Measurements from ENCODE around the gene ZFHX3.

Gene ZFHX3

GRCh38 chr16:72928090-72928981, 119.6 kb downstream of the ZFHX3 start:
- TF ChIP-seq FOXM1 (IDR thresholded peaks at IDR 0.05; ENCODE audit: borderline replicate concordance, low read depth): no peak
- TF ChIP-seq CEBPB (IDR thresholded peaks at IDR 0.05): no peak
- no peak for TF ChIP-seq REST (IDR thresholded peaks at IDR 0.05; ENCODE audit: low read depth)
- TF ChIP-seq TEAD4 (IDR thresholded peaks at IDR 0.05): no peak
- no peak for TF ChIP-seq CREB1 (IDR thresholded peaks at IDR 0.05; ENCODE audit: low read depth)
- no peak for TF ChIP-seq NFIC (IDR thresholded peaks at IDR 0.05)
- TF ChIP-seq EGR1 (IDR thresholded peaks at IDR 0.05): no peak
- no peak for TF ChIP-seq TCF12 (IDR thresholded peaks at IDR 0.05; ENCODE audit: low read depth)
- no peak for TF ChIP-seq YY1 (IDR thresholded peaks at IDR 0.05; ENCODE audit: low read depth)
- no peak for TF ChIP-seq TAF1 (IDR thresholded peaks at IDR 0.05; ENCODE audit: low read depth)
- no peak for TF ChIP-seq EP300 (IDR thresholded peaks at IDR 0.05; ENCODE audit: borderline replicate concordance)

DNA sequence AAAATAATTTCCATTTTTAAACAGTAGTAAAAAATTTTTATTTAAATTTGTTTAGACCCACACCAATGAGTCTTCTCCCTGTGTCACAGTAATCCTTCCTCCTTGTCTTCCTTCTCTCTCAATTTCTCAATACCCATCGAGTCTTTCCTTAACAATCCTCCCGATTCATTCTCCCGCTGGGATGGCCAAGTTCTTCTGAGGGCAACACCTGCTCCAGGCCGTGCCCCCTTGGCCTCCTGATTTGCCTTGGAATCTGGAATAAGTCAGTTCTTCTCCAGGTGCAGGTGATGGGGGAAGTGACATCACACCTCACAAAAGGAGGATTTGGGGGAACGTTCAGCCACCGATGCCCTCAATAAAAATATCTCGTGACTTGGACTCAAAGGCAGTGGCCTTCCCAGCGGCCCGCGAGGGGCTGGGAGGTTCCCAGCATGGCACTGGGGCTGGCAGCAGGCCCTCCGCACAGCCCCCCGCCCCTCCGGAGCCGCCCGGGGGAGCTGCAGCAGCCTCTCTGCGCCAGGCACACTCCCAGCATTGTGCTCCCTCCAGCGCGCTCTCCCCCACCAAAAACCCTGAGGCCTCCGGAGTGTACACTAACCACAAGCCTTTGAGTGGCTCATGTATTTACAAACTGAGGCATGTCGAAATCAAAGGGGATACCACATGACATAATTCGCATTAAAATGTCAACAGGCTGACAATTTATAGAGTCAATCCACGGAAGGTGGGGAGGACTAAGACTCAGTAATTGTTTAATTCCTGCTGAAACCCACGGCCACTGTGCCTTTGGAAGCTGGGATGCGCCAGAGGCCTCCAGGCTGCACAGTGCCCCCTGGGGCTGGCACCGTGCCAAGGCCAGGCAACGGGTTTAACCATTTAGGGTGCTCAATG, 120.5 kb downstream of the ZFHX3 start:
- TF ChIP-seq NFIC (IDR thresholded peaks at IDR 0.05): peak; percentile 75
- no peak for TF ChIP-seq REST (IDR thresholded peaks at IDR 0.05; ENCODE audit: low read depth)
- no peak for TF ChIP-seq CREB1 (IDR thresholded peaks at IDR 0.05; ENCODE audit: low read depth)
- TF ChIP-seq, protein P1, sequence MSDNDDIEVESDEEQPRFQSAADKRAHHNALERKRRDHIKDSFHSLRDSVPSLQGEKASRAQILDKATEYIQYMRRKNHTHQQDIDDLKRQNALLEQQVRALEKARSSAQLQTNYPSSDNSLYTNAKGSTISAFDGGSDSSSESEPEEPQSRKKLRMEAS (IDR thresholded peaks at IDR 0.05): no peak
- TF ChIP-seq USF1 (IDR thresholded peaks at IDR 0.05): no peak
- no peak for TF ChIP-seq CEBPB (IDR thresholded peaks at IDR 0.05)

GRCh38 chr16:72926177-72927070, 121.5 kb downstream of the ZFHX3 start:
- TF ChIP-seq CEBPB (IDR thresholded peaks at IDR 0.05): no peak
- no peak for TF ChIP-seq EP300 (IDR thresholded peaks at IDR 0.05; ENCODE audit: borderline replicate concordance)

- TF ChIP-seq, protein P1 (IDR thresholded peaks at IDR 0.05): no peak
- TF ChIP-seq YY1 (IDR thresholded peaks at IDR 0.05; ENCODE audit: low read depth) (no peak), ZBTB7A (IDR thresholded peaks at IDR 0.05; ENCODE audit: low read depth) (no peak), EGR1 (IDR thresholded peaks at IDR 0.05) (no peak), CREB1 (IDR thresholded peaks at IDR 0.05; ENCODE audit: low read depth) (no peak), REST (IDR thresholded peaks at IDR 0.05; ENCODE audit: low read depth) (no peak), NFIC (IDR thresholded peaks at IDR 0.05) (no peak), CEBPB (IDR thresholded peaks at IDR 0.05) (no peak), USF1 (IDR thresholded peaks at IDR 0.05) (no peak), TAF1 (IDR thresholded peaks at IDR 0.05; ENCODE audit: low read depth) (no peak)
These were observed 122.3 kb downstream of the ZFHX3 start for GRCh38 chr16:72925631-72925979.
